PFSK-1 (cell line): ENCODE data around the gene NAV2.

Experiments used
- FOXP2 ChIP-seq: optimal IDR thresholded peaks from 2 replicates; pipeline ENCODE3; 2011; ENCODE audit warnings: borderline replicate concordance, control low read depth, inconsistent platforms; ENCODE audit not compliant: insufficient read depth; ENCODE audit errors: extremely low read length, extremely low read depth
- POLR2AphosphoS5 ChIP-seq: IDR thresholded peaks from 2 replicates; pipeline ENCODE4 v1.6.1; 2012; ENCODE audit warnings: low read depth, mild to moderate bottlenecking, control low read depth, low read length, moderate library complexity
- SIN3A ChIP-seq: IDR thresholded peaks from 2 replicates; pipeline ENCODE4 v1.6.1; 2012; ENCODE audit warnings: mild to moderate bottlenecking, low read length, moderate library complexity, borderline replicate concordance; ENCODE audit not compliant: insufficient read depth
- TAF1 ChIP-seq: IDR thresholded peaks from 2 replicates; pipeline ENCODE4 v1.6.1; 2012; ENCODE audit warnings: low read length, control low read depth, borderline replicate concordance; ENCODE audit not compliant: insufficient read depth
- TF ChIP-seq, protein P1 (sequence below), 2 experiments: IDR thresholded peaks; 2 replicates each; pipeline versions ENCODE4 v1.6.1 to v1.8.0; 2011 to 2012; ENCODE audit warnings: low read depth in 2 of 2, low read length in 2 of 2, control low read depth in 1 of 2, inconsistent platforms in 1 of 2, mild to moderate bottlenecking in 1 of 2, moderate library complexity in 1 of 2; ENCODE audit not compliant: insufficient read depth in 1 of 2

Gene NAV2

DNA sequence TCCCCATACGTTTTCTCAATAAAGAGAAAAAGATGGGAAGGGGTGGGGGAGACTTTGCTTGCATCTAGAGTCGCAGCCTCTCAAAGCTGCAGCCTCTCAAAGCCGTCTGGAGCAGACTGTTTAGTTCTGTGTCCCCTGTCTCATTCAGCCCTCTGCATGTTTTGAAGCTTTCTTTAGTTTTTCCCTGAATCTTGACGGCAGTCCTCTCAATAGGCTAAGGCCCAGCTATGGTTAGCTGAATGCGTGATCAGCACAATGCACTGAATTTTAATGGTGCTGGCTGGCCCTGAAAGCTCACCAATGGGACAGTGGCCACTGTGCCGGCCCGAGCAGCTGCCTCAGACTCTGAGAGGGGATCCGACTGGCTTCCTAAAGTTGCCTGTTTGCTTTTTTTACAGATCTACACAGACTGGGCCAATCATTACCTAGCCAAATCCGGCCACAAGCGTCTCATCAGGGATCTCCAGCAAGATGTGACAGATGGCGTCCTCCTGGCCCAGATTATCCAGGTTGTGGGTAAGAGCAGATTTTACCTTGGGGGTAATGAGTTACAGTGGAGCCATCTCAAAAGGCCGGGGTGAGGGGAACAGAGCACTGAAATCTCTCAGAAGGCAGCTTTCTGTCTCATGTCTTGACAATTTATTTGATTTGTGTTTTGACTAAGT, 119.6 kb downstream of the NAV2 start:
- TF ChIP-seq SIN3A (no peak), POLR2AphosphoS5 (no peak), TAF1 (no peak), FOXP2 (no peak)
- TF ChIP-seq, protein P1, sequence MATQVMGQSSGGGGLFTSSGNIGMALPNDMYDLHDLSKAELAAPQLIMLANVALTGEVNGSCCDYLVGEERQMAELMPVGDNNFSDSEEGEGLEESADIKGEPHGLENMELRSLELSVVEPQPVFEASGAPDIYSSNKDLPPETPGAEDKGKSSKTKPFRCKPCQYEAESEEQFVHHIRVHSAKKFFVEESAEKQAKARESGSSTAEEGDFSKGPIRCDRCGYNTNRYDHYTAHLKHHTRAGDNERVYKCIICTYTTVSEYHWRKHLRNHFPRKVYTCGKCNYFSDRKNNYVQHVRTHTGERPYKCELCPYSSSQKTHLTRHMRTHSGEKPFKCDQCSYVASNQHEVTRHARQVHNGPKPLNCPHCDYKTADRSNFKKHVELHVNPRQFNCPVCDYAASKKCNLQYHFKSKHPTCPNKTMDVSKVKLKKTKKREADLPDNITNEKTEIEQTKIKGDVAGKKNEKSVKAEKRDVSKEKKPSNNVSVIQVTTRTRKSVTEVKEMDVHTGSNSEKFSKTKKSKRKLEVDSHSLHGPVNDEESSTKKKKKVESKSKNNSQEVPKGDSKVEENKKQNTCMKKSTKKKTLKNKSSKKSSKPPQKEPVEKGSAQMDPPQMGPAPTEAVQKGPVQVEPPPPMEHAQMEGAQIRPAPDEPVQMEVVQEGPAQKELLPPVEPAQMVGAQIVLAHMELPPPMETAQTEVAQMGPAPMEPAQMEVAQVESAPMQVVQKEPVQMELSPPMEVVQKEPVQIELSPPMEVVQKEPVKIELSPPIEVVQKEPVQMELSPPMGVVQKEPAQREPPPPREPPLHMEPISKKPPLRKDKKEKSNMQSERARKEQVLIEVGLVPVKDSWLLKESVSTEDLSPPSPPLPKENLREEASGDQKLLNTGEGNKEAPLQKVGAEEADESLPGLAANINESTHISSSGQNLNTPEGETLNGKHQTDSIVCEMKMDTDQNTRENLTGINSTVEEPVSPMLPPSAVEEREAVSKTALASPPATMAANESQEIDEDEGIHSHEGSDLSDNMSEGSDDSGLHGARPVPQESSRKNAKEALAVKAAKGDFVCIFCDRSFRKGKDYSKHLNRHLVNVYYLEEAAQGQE (IDR thresholded peaks at IDR 0.05; ENCODE audit: insufficient read depth in 1 of 2, low read depth in 2 of 2, low read length in 2 of 2) = no peak

GRCh38 chr11:19832901-19833300, 120.3 kb downstream of the NAV2 start:
- no peak for TF ChIP-seq TAF1
- no peak for TF ChIP-seq SIN3A
- TF ChIP-seq FOXP2 = no peak
- TF ChIP-seq, protein P1 (IDR thresholded peaks at IDR 0.05; ENCODE audit: insufficient read depth in 1 of 2, low read depth in 2 of 2, low read length in 2 of 2) = no peak
- TF ChIP-seq POLR2AphosphoS5 = no peak

DNA sequence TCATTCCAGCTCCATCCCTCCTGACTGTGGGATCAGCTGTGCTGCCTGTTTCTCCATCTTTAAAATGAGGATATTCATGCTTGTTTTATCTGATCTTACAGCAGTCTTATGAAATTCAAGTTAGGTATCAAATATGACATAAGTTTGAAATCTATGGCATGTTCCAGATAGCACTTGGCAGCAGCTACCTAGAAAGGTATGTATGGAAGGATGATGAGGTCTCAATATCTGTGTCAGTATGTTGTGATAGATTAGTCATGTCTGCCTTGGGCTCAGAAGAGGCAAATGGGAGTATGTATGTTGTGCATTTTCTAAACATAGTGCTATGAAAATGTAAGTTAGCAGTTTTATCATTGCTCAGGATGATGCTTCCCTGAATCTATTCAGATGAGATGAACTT, 122.1 kb downstream of the NAV2 start:
- TF ChIP-seq SIN3A = no peak
- TF ChIP-seq, protein P1 (IDR thresholded peaks at IDR 0.05; ENCODE audit: insufficient read depth in 1 of 2, low read depth in 2 of 2, low read length in 2 of 2) = no peak
- no peak for TF ChIP-seq POLR2AphosphoS5
- TF ChIP-seq TAF1 = no peak
- no peak for TF ChIP-seq FOXP2

- TF ChIP-seq TAF1 = no peak
These were observed 124.0 kb downstream of the NAV2 start for GRCh38 chr11:19836666-19837065.

DNA sequence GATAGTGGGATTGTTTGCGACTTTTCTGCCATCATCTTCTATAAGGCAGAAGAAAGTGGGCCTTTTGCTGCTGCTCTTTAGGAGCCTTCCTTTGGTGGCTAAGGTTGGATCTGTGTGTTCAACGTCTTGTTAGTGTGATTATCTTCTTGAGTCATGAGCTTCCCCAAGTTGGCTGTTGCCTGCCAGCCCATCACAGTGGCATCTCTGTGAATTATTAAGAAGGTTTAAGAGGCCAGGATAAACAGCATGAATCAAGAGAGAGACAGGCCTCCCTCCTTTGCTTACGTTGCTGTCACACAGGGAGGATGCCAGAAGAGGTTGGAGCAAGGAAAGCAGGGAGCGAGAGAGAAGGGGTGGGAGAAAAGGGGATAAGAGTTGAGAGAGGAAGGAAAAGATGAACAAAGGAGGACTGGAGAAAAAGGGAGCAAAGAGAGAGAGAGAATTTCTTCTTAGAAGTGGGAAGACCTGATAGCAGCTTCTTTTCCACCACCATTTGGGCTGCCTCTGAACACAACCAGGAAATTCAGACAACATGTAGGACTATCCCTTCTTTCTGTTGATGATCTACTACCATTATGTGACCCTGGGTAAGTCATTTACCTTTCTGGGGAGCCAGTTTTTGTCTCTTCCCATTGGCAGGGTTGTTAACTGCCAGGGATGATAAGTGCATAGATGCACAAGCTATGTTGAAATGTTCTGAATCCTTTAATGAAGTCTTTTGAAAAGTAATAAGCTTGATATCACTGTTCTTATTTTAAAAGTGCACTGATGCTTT, 126.5 kb downstream of the NAV2 start:
- TF ChIP-seq TAF1 (no peak), FOXP2 (no peak), POLR2AphosphoS5 (no peak), SIN3A (no peak)
- TF ChIP-seq, protein P1 (IDR thresholded peaks at IDR 0.05; ENCODE audit: insufficient read depth in 1 of 2, low read depth in 2 of 2, low read length in 2 of 2) = no peak
